ENCODE measurements around the gene ARL15. TPM values are rescaled to one million over a fixed set of nuclear protein-coding genes. Genes with fewer than 3 reads are reported as not detected.

ARL15 gene
- 18.2 and 31.2 TPM in 2 replicates for total RNA-seq

GRCh38 chr5:54310433-54311175, at the start of gene ARL15:
TSS of gene ARL15 (minus strand) at chr5:54310573.

Other genes starting within 250 kb of the ARL15 start
- 0.25 and 1.8 TPM in 2 replicates for gene HSPB3, start 145.1 kb upstream of the ARL15 start, total RNA-seq
- gene SNX18, start 207.2 kb upstream of the ARL15 start, total RNA-seq: 33.8 and 65.7 TPM in 2 replicates

Measured in uterine smooth muscle cell (primary cell).